ENCODE data around the gene FAM149B1.
"Not testable (repeated sequence)": the region's sequence is repeated elsewhere in the genome, so short reads cannot be mapped to it uniquely, and the experiment has no call there.

DNA sequence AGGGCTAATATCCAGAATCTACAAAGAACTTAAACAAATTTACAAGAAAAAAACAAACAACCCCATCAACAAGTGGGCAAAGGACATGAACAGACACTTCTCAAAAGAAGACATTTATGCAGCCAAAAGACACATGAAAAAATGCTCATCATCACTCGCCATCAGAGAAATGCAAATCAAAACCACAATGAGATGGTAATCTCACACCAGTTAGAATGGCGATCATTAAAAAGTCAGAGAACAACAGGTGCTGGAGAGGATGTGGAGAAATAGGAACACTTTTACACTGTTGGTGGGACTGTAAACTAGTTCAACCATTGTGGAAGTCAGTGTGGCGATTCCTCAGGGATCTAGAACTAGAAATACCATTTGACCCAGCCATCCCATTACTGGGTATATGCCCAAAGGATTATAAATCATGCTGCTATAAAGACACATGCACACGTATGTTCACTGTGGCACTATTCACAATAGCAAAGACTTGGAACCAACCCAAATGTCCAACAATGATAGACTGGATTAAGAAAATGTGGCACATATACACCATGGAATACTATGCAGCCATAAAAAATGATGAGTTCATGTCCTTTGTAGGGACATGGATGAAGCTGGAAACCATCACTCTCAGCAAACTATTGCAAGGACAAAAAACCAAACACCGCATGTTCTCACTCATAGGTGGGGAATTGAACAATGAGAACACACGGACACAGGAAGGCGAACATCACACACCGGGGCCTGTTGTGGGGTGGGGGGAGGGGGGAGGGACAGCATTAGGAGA is 17.1 kb upstream of the FAM149B1 start:
- TF ChIP-seq, protein P1, sequence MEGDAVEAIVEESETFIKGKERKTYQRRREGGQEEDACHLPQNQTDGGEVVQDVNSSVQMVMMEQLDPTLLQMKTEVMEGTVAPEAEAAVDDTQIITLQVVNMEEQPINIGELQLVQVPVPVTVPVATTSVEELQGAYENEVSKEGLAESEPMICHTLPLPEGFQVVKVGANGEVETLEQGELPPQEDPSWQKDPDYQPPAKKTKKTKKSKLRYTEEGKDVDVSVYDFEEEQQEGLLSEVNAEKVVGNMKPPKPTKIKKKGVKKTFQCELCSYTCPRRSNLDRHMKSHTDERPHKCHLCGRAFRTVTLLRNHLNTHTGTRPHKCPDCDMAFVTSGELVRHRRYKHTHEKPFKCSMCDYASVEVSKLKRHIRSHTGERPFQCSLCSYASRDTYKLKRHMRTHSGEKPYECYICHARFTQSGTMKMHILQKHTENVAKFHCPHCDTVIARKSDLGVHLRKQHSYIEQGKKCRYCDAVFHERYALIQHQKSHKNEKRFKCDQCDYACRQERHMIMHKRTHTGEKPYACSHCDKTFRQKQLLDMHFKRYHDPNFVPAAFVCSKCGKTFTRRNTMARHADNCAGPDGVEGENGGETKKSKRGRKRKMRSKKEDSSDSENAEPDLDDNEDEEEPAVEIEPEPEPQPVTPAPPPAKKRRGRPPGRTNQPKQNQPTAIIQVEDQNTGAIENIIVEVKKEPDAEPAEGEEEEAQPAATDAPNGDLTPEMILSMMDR (conservative IDR thresholded peaks at IDR 0.05; ENCODE audit: low read depth, low read length), result not testable (repeated sequence)
- not testable (repeated sequence) for TF ChIP-seq EZH2 (IDR thresholded peaks at IDR 0.05; ENCODE audit: borderline replicate concordance, low read depth, low read length, poor library complexity, severe bottlenecking)
